Suprapubic skin (tissue), 4 donors: ENCODE results near the gene JPH2.

ENCODE experiments used
- POLR2A ChIP-seq, 2 donors: fragments of 450-650 bp; IDR thresholded peaks; one replicate each; pipeline ENCODE4 v1.6.1; 2017; ENCODE audit warnings: antibody characterized with exemption in 2 of 2, mild to moderate bottlenecking in 2 of 2, moderate library complexity in 2 of 2
- POLR2AphosphoS5 ChIP-seq, 3 donors: sonication (generic); formaldehyde crosslinking; IDR thresholded peaks; one replicate each; pipeline ENCODE4 v1.6.1; 2017; ENCODE audit warnings: antibody characterized with exemption in 3 of 3
- TF ChIP-seq, protein P1 (sequence below), 2 donors: fragments of 200-600 bp in 1 of 2; fragments of 450-650 bp in 1 of 2; sonication (generic) in 1 of 2; IDR thresholded peaks; one replicate each; pipeline ENCODE4 v1.5.1; 2016 to 2019; ENCODE audit warnings: antibody characterized with exemption in 2 of 2, mild to moderate bottlenecking in 1 of 2, moderate library complexity in 1 of 2

DNA sequence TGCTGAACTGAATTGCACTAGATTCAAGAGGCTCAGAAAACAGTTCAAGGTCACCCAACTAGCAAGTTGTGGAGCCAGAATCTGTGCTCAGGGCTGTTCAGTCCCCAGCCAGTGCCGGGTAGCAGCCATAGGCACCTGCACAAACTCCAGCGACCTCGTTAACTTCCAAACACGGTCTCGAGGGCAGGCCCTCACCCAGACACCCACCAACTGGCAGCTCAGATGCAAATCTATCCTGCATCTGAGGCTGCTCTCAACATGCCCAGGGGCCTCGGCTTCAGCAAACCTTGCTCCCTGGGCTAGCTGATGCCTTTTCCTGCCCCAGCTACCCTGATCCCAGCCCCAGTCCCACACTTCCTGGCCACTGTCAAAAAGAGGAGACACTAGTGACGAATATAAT is 3.7 kb downstream of the JPH2 start:
- TF ChIP-seq POLR2A (IDR thresholded peaks at IDR 0.05): no peak
- TF ChIP-seq POLR2AphosphoS5 (IDR thresholded peaks at IDR 0.05): no peak
- TF ChIP-seq, protein P1, sequence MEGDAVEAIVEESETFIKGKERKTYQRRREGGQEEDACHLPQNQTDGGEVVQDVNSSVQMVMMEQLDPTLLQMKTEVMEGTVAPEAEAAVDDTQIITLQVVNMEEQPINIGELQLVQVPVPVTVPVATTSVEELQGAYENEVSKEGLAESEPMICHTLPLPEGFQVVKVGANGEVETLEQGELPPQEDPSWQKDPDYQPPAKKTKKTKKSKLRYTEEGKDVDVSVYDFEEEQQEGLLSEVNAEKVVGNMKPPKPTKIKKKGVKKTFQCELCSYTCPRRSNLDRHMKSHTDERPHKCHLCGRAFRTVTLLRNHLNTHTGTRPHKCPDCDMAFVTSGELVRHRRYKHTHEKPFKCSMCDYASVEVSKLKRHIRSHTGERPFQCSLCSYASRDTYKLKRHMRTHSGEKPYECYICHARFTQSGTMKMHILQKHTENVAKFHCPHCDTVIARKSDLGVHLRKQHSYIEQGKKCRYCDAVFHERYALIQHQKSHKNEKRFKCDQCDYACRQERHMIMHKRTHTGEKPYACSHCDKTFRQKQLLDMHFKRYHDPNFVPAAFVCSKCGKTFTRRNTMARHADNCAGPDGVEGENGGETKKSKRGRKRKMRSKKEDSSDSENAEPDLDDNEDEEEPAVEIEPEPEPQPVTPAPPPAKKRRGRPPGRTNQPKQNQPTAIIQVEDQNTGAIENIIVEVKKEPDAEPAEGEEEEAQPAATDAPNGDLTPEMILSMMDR (IDR thresholded peaks at IDR 0.05): no peak
